Stimulated activated CD4-positive, alpha-beta T cell treated with anti-CD3 and anti-CD28 coated beads, Interleukin-12 subunit alpha, Interleukin-12 subunit beta, amount 100 ng/mL, for 4 hours (primary cell): Measurements from ENCODE around the gene FUT6.

ENCODE experiments used
- DNase-seq: peaks from one replicate; pipeline ENCODE4 v3.0.0-alpha.2; 2020

The FUT6 gene

DNA sequence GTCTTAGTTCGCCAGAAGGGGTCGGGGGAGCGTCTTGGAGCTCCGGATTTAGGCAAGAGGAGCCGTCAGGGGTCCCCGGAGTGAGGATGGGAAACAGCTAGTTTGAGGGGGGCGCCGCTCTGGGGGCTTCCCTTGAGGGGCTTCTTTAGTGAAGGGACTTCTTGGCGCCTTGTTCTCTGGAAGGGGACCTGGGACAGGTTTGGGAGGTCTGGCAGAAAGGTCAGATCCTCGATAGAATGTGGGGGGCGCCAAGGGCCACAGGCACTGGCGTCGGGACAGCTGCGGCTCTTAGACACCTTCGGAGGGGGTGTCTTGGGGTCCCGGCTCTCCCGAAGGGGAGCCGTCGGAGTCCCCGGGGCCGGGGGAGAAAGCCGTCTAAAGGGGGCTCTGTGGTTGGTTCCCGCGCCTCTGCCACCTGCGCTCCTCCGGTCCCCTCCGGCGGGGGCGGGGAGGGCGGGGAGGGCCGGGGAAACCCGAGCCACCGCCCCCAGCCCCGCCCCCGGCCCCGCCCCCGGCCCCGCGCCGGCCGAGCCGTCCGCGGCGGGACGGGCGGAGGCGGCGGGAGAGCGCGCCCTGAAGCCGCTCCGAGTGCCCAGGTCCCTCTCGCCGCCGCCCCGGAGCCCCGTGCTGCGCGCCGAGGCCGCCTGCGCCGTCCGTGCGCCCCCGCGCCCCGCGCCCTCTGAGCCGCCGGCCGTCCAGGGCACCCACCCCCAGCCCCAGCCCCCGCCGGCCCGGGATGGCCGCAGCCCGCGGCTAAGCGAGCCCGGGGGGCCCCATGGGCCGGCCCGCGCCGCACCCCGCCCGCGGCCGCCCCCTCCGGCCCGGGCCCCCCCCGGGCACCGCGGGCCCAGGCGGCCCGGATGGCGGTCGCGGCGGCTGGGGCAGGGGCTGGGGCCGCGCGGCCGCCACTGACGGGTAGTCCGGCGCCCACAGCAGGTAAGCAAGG is 34.7 kb downstream of the FUT6 start, which contains the start of gene NRTN:
Gene NRTN (plus strand): TSS at position 552 of the 946 bp plus-strand sequence. CDS start 19,099 bp downstream, outside the sequence.
- DNase-seq: peak; percentile 62

DNA sequence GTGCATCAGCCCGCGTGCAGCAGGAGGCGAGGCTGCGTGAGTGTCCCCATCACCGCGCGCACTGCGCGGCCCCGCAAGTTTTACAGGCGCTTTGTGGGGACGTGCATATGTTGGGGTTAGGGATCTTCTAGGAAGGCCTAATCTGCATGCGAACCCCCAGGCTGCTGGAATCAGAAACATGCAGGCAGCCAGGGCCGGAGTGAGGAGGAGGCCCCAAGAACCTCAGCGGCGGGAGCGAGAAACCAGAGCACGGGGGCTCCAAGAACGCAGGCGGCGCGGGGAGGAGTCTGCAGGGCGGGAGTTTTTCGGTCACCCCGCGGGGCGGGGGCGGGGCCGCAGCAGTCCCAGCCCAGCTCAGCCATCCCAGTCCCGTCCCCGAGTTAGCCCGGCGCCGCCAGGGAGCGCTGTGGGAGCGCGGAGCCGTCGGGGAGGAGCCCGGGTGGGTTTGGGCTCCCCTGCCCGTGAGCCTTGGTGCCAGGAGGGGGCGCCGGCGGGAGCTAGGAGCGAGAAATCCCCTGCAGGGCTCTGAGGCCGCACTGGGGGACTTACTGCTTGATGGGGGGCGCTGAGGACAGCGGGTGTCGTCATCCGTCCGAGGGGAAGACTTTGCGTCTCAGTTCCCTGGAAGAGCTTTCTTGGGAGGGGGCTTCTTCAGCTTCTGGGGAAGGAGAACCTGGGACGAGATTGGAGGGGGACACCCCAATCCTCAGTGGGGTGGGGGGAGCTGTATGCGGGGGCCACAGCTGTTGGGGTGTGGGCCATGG is 35.6 kb downstream of the FUT6 start:
- DNase-seq: peak; percentile 92

GRCh38 chr19:5803441-5803751 is 36.1 kb downstream of the FUT6 start:
- DNase-seq: no peak

- DNase-seq: no peak
Observed at GRCh38 chr19:5801796-5802619, 37.5 kb downstream of the FUT6 start.

DNA sequence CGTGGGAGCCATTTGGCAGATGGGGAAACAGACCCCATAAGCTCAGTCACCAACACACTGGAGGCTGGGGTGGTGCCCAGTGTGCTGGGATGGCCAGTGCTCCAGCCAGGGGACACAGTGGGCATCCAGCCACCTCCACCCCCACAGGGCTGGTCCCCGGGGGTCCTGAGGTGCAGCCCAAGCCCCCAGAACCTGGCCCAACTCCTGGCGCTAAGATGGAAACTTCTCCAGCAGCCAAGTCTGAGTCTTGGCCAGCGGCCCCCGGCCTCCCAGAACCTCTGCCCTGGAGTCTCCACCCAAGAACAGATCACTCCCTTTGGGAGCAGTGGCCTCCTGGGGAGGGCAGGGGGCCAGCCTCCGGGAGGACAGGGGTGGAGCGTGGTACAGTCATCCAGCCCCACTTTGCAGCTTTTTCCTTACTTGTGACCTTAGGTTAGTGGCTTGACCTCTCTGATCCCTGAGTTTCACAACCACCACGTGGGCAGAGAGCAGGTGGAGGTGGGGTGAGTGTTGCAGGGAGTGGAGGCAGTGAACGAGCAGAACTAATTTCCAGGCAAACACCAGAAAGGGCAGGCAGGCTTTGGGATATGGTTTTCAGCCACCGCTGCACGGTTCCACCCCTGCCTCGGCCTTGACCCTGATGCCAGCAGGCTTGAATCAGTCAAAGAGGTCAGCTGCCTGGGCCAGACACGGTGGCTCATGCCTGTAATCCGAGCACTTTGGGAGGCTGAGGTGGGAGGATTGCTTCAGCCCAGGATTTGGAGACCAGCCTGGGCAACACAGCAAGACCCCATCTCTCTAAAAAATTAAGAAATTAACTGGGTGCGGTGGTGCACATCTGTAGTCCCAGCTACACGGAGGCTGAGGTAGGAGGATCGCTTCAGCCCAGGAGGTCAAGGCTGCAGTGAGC is 38.9 kb downstream of the FUT6 start:
- DNase-seq: no peak

DNA sequence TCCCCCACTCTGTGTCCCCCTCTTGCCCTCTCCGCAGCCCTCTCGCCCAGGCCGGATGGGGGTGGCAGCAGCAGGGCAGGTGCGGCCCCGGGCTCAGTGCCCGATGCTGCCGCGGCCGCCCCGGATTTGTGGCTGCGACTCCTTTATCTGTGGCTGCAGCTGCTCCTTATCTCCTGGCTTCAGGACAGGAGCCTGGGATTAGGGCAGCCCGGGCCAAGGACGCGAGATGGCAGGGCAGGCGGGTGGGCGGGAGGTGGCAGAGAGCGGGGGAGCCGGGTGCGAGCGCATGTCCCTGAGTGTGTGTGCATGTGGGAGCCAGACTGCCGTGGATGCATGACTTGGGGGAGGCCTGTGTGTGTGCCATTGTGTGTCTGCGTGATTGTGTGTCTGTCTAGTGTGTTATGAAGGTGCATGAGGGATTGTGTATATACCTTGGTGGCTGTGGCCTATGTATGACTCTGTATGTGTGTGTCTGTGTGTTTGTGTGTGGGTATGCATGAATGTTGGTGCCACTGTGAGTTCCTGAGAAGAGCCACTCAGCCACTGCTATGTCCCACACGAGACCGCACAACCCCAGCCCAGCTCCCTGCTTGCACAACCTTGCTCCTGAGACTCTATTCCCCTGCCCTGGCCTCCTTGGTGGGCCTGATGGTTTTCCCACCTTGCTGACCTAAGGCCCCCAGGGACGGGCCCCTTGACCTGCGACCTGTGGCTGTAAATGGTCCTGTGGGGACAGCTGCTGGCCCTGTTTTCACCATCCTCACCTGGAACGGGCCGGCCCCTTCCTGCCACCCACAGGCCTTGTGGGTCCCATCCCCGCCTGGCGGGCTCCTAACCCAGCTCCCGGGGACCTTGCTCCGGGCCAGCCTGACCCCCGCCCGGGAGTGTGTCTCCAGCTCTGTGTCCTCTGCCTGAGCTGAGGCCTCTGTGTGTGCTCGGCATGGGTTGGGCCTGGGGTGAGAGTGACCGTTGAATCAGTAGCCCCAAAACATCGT is 40.0 kb downstream of the FUT6 start:
- DNase-seq: no peak

- DNase-seq: no peak
Observed at GRCh38 chr19:5798244-5798643, 41.3 kb downstream of the FUT6 start.

DNA sequence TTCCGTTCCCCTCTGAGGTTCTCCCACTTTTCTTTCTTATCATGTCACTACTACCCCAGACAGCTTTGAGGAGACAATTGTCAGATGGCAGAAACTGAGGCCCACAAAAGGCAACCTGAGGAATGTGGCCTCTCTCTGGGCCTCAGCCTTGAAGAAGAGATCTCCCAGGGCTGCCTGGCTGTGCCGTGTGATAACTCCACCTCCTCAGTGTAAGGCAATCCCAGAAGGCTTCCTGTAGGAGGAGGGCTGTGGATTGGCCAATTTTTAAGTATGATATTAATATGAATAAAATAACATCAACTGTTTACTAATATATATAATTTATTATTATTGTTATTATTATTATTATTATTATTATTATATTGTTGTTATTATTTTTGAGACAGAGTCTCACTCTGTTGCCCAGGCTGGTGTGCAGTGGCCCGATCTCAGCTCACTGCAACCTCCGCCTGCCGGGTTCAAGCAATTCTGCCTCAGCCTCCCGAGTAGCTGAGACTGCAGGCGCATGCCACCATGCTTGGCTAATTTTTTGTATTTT is 44.1 kb downstream of the FUT6 start:
- DNase-seq: no peak

GRCh38 chr19:5793188-5793587 is 46.3 kb downstream of the FUT6 start:
- no peak for DNase-seq

DNA sequence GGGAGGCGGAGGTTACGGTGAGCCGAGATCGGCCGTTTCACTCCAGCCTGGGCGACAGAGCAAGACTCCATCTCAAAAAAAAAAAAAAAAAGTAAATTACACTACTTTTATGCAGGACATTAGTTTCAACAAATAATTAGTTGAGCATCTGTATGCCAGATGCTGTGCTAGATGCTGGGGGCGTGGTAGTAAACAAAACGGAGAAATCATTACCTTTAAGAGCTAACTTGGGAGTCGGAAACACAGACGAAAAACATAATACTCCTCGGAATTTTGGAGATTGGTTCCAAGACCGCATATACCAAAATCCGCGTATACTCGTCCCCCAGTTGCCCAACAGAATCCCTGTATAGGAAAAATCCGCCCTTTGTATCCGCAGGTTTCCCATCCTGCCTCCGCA is 47.3 kb downstream of the FUT6 start:
- DNase-seq: no peak

GRCh38 chr19:5790559-5791520 is 48.7 kb downstream of the FUT6 start, which contains the start of gene DUS3L:
Gene DUS3L, minus strand, starts transcription at chr19:5791163. Its CDS starts 22 bp downstream, at chr19:5791141.
- DNase-seq: peak; percentile 95

DNA sequence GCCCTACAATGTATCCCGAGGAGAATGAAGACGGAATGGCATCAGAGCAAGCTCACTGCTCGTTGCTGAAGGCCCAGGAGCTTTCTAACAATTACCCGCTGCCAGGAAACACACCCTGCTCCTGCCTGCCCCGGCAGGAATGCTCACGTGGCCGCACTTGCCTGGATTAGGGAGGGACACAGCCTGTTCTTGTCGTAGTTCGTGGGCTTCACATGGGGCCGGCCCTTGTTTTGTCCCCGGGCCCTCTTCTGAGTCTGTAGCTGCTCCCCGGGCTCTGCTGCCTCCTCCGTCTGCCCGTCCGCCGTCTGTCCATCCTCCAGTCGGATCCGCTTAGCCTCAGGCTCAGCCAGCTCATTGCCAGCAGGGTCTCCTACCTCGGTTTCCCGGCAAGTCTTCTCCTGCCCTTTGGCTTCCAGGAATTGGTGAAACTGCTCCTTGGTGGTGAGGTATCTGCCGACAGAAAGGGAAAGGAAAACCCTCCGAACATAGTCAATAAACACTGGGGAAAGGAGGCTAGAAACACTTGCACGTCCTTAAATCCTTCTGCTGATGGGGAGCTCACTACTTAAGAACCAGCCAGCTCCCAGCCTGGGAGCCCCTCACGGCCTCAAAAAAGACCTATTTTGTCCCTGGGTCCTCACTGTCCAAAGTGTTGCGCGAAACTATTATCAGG is 49.5 kb downstream of the FUT6 start:
- no peak for DNase-seq

GRCh38 chr19:5789351-5789761 is 50.1 kb downstream of the FUT6 start:
- DNase-seq: no peak

DNA sequence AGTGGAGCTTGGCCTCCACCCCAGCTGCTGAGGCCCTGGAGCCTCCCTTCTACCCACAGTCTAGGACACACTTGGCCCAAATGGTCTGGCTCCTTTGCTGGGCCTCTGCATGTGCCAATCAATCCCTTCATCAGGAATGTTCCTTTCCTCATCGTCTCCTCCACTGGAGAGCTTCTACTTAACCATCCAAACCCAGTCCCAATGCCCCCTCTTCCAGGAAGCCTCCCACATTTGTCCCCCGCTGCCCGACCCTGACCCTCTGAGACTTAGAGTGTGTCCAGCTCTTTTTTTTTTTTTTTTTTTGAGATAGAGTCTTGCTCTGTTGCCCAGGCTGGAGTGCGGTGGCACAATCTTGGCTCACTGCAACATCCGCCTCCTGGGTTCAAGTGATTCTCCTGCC is 51.1 kb downstream of the FUT6 start:
- no peak for DNase-seq

DNA sequence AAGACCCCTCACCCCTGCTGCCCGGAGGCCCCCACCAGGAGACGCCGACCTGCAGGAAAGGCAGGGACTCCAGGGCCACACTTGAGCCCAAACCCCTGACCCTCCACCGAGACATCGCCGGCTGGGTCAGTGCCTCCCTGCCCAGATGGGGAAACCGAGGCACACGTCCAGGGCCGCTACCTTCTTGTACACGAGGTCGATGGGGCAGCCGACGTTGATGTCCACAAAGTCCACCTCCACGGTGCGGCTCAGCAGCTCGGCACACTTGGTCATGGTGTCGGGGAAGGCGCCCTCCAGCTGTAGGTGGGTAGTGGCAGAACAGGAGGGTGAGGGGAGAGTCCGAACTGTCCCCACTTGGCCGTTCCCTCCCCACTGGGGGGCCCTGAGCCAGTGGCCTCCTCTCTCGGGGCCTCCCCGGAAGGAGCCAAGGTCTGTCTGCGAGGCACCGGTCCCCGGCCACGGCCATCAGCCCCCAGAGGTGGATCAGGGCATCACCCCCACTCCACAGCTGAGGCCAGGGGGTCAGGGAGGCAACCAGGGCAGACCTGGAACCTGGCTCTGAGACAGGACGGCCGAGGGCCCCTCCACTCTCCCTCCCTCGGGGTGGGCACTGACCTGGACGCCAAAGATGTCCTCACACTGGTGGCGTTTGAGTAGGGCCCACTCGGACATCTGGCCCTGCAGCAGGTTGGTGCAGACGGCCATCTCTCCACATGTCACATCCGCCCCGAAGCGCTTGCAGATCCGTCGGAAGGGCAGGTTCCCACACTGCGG is 51.9 kb downstream of the FUT6 start:
- no peak for DNase-seq

GRCh38 chr19:5786593-5787408 is 52.7 kb downstream of the FUT6 start:
- no peak for DNase-seq

GRCh38 chr19:5785423-5785822 is 54.1 kb downstream of the FUT6 start:
- DNase-seq: no peak
